Mammary epithelial cell (primary cell): ENCODE results near the gene RPTOR.

ENCODE experiments used
- EZH2 ChIP-seq: IDR thresholded peaks from 2 replicates; pipeline ENCODE4 v1.6.1; 2012; ENCODE audit warnings: low read length, inconsistent platforms, borderline replicate concordance
- TF ChIP-seq, protein P1 (sequence below), 2 donors: IDR thresholded peaks in 1 of 2; conservative IDR thresholded peaks in 1 of 2; 2 replicates each; pipeline ENCODE4 v1.5.1; 2011 to 2012; ENCODE audit warnings: inconsistent platforms in 2 of 2, low read length in 2 of 2, mild to moderate bottlenecking in 2 of 2, control low read depth in 1 of 2, low read depth in 1 of 2; ENCODE audit not compliant: insufficient read depth in 1 of 2; ENCODE audit errors: extremely low read depth in 1 of 2

DNA sequence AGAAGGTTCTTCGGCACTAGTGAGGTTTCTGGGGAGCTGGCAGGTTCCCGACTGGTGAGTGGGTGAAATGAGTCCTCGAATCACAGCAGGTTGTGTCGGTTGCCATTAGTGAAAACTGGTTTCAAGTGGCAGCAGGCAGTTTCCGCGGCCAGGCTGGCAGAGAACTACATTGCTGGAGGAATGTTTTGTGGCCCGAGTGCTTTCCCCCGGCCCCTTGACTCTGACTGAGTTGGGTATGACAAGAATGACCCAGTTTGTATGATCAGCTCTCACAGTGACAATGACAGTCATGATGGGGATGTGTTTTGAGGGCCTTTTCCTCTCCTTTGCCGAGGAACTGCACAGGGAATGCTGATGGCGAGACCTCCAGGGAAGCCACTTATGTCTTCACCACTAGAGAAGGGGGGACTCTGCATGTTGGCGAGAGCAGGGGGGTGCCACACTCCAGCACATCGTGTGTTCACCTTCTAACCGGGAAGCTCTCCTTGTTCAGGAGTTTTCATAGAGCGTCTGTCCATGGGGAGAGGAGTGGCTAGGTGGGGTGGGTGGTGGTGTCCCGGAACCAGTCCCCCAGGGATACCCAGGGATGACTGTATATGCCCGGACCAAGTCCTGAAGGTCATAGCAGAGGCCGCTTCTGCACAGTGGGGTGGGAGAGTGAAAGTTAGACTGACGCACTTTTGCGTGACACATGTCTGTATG lies 241.0 kb downstream of the RPTOR start:
- TF ChIP-seq, protein P1, sequence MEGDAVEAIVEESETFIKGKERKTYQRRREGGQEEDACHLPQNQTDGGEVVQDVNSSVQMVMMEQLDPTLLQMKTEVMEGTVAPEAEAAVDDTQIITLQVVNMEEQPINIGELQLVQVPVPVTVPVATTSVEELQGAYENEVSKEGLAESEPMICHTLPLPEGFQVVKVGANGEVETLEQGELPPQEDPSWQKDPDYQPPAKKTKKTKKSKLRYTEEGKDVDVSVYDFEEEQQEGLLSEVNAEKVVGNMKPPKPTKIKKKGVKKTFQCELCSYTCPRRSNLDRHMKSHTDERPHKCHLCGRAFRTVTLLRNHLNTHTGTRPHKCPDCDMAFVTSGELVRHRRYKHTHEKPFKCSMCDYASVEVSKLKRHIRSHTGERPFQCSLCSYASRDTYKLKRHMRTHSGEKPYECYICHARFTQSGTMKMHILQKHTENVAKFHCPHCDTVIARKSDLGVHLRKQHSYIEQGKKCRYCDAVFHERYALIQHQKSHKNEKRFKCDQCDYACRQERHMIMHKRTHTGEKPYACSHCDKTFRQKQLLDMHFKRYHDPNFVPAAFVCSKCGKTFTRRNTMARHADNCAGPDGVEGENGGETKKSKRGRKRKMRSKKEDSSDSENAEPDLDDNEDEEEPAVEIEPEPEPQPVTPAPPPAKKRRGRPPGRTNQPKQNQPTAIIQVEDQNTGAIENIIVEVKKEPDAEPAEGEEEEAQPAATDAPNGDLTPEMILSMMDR (conservative IDR thresholded peaks at IDR 0.05 in 1 of 2, IDR thresholded peaks at IDR 0.05 in 1 of 2; ENCODE audit: extremely low read depth in 1 of 2, insufficient read depth in 1 of 2, low read depth in 1 of 2, low read length in 2 of 2): no peak
- TF ChIP-seq EZH2: no peak
